Measurements from ENCODE around the gene MYO5A.

Gene MYO5A

DNA sequence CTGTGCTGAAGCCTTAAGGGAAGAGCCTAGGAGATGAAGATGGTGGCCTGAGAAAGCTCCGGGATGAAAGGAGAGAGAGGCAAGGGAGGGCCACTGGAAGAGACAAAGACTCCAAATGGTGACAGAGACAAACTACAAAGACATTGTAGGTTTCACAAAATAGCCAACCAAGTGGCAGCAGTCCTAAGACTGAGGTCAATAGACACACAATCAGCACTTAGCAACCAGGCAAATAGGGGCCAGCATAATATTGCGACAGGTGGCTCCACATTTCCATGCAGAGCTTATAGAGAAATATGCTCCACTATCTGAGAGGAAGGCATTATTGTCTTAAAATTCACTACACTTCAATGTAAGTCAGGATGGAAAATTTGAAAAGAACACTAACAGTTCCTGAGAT, 211.0 kb downstream of the MYO5A start:
- TF ChIP-seq, protein P1, sequence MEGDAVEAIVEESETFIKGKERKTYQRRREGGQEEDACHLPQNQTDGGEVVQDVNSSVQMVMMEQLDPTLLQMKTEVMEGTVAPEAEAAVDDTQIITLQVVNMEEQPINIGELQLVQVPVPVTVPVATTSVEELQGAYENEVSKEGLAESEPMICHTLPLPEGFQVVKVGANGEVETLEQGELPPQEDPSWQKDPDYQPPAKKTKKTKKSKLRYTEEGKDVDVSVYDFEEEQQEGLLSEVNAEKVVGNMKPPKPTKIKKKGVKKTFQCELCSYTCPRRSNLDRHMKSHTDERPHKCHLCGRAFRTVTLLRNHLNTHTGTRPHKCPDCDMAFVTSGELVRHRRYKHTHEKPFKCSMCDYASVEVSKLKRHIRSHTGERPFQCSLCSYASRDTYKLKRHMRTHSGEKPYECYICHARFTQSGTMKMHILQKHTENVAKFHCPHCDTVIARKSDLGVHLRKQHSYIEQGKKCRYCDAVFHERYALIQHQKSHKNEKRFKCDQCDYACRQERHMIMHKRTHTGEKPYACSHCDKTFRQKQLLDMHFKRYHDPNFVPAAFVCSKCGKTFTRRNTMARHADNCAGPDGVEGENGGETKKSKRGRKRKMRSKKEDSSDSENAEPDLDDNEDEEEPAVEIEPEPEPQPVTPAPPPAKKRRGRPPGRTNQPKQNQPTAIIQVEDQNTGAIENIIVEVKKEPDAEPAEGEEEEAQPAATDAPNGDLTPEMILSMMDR (IDR thresholded peaks at IDR 0.05) = no peak

DNA sequence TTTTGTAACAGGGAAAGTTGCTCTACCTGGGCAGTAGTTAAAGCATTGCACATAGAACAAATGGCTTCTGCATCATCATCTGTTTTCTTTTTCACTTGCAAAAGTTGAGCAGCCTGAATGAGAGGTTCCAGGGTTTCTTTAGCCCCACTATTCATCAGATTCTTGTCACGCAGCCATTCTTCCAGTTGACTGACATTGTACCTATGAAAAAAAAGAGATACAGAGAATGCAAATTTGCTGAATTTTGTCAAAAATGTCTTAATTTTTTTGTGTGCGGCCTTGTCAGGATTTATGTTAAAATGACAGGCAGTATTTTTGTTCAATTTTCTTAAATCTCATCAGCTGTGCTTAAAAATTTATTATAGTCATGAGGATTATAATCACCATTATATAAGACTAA, 211.7 kb downstream of the MYO5A start:
- TF ChIP-seq, protein P1 (IDR thresholded peaks at IDR 0.05) = no peak

GRCh38 chr15:52309154-52309548, 219.5 kb downstream of the MYO5A start:
- TF ChIP-seq, protein P1 (IDR thresholded peaks at IDR 0.05) = no peak

DNA sequence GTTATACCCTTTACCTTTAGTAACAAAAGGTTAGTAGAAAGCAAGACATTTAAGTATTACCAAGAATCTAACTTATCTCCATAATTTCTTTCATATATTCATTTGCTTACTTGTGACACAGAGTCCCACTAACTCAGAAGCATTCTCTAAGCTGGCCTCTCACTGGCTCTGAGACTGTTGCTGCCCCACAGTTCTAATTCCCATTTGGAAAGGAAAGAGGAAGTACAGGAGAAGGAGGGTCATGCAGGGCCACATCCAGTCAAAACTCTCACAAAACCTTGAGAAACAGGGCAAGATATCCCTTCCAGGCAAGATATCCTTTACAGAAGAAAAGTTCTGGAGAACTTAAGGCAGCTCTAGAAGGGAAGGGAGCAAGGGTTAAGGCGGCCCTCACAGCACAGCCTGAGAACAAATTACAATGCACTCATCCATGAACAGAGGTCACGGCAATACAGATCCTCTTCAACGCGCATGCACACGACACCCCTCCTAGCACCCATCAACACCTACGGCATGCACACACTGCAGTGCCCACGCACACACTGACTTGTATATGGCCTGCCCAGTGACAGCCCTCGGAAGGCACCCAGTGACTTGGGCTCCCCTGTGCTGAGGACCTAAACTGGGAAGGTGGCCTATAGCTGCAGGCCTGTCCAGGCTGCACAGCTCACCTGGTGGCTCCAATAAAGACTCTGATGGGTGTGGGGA, 220.1 kb downstream of the MYO5A start:
- TF ChIP-seq, protein P1 (IDR thresholded peaks at IDR 0.05) = no peak

GRCh38 chr15:52307847-52308246, 220.8 kb downstream of the MYO5A start:
- TF ChIP-seq, protein P1 (IDR thresholded peaks at IDR 0.05) = no peak

GRCh38 chr15:52306270-52306669, 222.4 kb downstream of the MYO5A start:
- TF ChIP-seq, protein P1 (IDR thresholded peaks at IDR 0.05) = no peak

- TF ChIP-seq, protein P1 (IDR thresholded peaks at IDR 0.05) = no peak
Observed at GRCh38 chr15:52303093-52303772, 225.4 kb downstream of the MYO5A start.
